ENCODE measurements around the gene DNAI7. TPM values are rescaled to one million over a fixed set of nuclear protein-coding genes. Genes with fewer than 3 reads are reported as not detected.

The DNAI7 gene
- total and polyA plus RNA-seq, 2 of the 8 experiments (the other 6 are each of a cell fraction or from before 2014, with no cell fraction given) = 0.12 to 0.28 TPM

DNA sequence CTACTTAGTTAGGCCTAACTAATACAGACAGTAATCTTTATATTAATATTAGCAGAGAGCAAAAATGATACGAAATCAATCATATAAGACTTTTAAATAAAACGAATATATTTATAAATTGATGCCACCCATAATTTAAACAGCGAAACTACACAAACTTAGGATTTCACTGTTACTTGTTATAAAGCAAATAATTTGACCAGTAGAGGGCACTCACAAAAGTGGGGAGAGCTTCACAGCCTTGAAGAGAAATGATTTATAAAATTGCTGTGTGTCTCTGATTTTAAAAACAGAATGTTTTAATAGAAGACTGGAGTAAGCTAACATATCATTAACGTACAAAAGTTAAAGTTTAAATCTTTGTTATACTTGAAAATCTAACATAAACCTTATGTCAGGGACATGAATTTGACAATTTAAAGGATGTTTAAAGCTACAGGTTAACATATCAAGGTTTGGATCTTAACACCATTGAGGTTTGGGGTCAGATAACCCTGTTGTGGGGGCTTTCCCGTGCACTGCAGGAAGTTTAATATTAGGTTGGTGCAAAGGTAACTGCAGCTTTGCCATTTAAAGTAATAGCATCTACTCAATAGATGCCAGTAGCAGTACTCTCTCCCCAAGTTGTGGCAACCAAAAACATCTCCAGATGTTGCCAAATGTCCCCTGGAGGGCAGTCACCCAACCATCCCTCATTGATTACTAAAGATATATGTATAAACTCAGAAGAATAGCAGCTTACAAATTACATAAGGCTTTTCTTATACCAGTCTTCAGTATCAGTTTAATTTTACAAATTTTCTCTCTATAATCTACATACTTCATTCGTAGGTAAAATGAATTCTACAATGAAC is 46.4 kb upstream of the DNAI7 start:
- H4K91ac ChIP-seq (replicated peaks; ENCODE audit: insufficient read length, low read length) = no peak overlapping the region
- H2BK120ac ChIP-seq (replicated peaks; ENCODE audit: low read depth, low read length) = no peak overlapping the region
- no peak overlapping the region for H3K18ac ChIP-seq (ENCODE audit: extremely low read depth, low read length)
- no peak overlapping the region for H3K9ac ChIP-seq (replicated peaks in 1 of 4; ENCODE audit: extremely low read depth in 1 of 4, low read depth in 3 of 4, low read length in 3 of 4)
- peaks cover 0 to 42% (median 2%) of the 10 kb centered on the region in 4 experiments for H3K36me3 ChIP-seq (ENCODE audit: control insufficient read depth in 2 of 4, insufficient read depth in 4 of 4, low read length in 3 of 4)
- DNase-seq (ENCODE audit: low read depth in 1 of 2, low spot score in 2 of 2) (no peak), FAIRE-seq (no peak)
- H3K4me2 ChIP-seq (ENCODE audit: insufficient read depth in 1 of 2, low read depth in 2 of 2, low read length in 2 of 2) = no peak overlapping the region
- H3K4ac ChIP-seq (replicated peaks; ENCODE audit: insufficient read length, low read depth, low read length) = no peak overlapping the region
- no peaks in the 10 kb centered on the region for H3K4me1 ChIP-seq (replicated peaks in 1 of 4; ENCODE audit: control insufficient read depth in 3 of 4, insufficient read depth in 4 of 4, low read length in 3 of 4)
- no peak overlapping the region for H2AK5ac ChIP-seq (ENCODE audit: low read depth, low read length)
- POLR2A ChIA-PET (ENCODE audit: partially characterized antibody) = interaction anchor here (0.9 to 1.8 kb wide), 3 partner anchors 10 to 146 kb away, joined by 3 to 9 read pairs (median 8); partner anchors contain the start of gene KRAS
- peaks cover 4 to 83% of the 10 kb centered on the region in 2 experiments; a peak in 3 of 4 replicates for H3K79me2 ChIP-seq (ENCODE audit: control insufficient read depth in 1 of 2, insufficient read depth in 2 of 2, low read length in 2 of 2)
- WGBS, 2 experiments (ENCODE audit: extremely low coverage in 1 of 2, insufficient coverage in 1 of 2, insufficient read length in 1 of 2, insufficient replicate concordance in 2 of 2, low coverage in 1 of 2, low lambda C conversion rate in 2 of 2, missing lambda C conversion rate in 1 of 2) = 70% methylated on average over 6 of the region's 6 CpGs; no CpG with 5 or more reads in 1 of the 2 experiments
- CTCF ChIA-PET (ENCODE audit: partially characterized antibody) = interaction anchor here (0.6 to 1.7 kb wide), 23 partner anchors 9 to 312 kb away, joined by 3 to 6 read pairs (median 3); no protein-coding TSS in a partner anchor
- H2BK12ac ChIP-seq (ENCODE audit: low read depth, low read length) = no peak overlapping the region
- H3K27ac ChIP-seq (ENCODE audit: low read depth, low read length) = no peak overlapping the region
- no peak overlapping the region for H3K23ac ChIP-seq (ENCODE audit: insufficient read length)
- no peak overlapping the region for H3K4me3 ChIP-seq (ENCODE audit: extremely low read depth in 1 of 4, insufficient read depth in 2 of 4, low read depth in 3 of 4, low read length in 4 of 4)
- H3K27me3 ChIP-seq (replicated peaks in 1 of 4; ENCODE audit: control insufficient read depth in 3 of 4, extremely low read depth in 1 of 4, insufficient read depth in 3 of 4, low read length in 3 of 4) = no peaks in the 10 kb centered on the region
- H2BK20ac ChIP-seq (ENCODE audit: low read length) = no peak overlapping the region
- H3K9me3 ChIP-seq (ENCODE audit: insufficient read depth in 2 of 2, low read depth in 1 of 2, low read length in 1 of 2) = no peaks in the 10 kb centered on the region
- TF ChIP-seq RAD21 (IDR thresholded peaks at IDR 0.05 in 1 of 2, conservative IDR thresholded peaks at IDR 0.05 in 1 of 2; ENCODE audit: low read depth in 2 of 2, low read length in 2 of 2) = peak; percentile 44 to 51; a peak in 3 of 4 replicates
- TF ChIP-seq, protein P1, sequence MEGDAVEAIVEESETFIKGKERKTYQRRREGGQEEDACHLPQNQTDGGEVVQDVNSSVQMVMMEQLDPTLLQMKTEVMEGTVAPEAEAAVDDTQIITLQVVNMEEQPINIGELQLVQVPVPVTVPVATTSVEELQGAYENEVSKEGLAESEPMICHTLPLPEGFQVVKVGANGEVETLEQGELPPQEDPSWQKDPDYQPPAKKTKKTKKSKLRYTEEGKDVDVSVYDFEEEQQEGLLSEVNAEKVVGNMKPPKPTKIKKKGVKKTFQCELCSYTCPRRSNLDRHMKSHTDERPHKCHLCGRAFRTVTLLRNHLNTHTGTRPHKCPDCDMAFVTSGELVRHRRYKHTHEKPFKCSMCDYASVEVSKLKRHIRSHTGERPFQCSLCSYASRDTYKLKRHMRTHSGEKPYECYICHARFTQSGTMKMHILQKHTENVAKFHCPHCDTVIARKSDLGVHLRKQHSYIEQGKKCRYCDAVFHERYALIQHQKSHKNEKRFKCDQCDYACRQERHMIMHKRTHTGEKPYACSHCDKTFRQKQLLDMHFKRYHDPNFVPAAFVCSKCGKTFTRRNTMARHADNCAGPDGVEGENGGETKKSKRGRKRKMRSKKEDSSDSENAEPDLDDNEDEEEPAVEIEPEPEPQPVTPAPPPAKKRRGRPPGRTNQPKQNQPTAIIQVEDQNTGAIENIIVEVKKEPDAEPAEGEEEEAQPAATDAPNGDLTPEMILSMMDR (IDR thresholded peaks at IDR 0.05; ENCODE audit: control extremely low read depth in 1 of 3, insufficient read depth in 1 of 3, low read depth in 1 of 3, low read length in 3 of 3) = peak in 2 of 3 experiments; percentile 24 to 28; a peak in 2 of 4 replicates
- no peak for TF ChIP-seq SIN3A (conservative IDR thresholded peaks at IDR 0.05 in 1 of 2, IDR thresholded peaks at IDR 0.05 in 1 of 2; ENCODE audit: low read depth in 1 of 2, low read length in 2 of 2)
- H4K5ac ChIP-seq (ENCODE audit: insufficient read length, low read depth, low read length) = no peak overlapping the region
- no peaks in the 10 kb centered on the region for H3K23me2 ChIP-seq (ENCODE audit: low read depth, low read length)
- no peak overlapping the region for H3K14ac ChIP-seq (ENCODE audit: insufficient read length)
- H2AFZ ChIP-seq (ENCODE audit: low read length) = no peak overlapping the region
- H4K8ac ChIP-seq (ENCODE audit: extremely low read depth, insufficient read depth, low read length) = no peak overlapping the region
- no peak overlapping the region for H2BK15ac ChIP-seq (ENCODE audit: low read length)
- peaks cover 0 to 10% of the 10 kb centered on the region in 2 experiments for H4K20me1 ChIP-seq (replicated peaks in 1 of 2; ENCODE audit: control insufficient read depth in 1 of 2, insufficient read depth in 2 of 2, low read length in 2 of 2)
- no peak overlapping the region for H3K56ac ChIP-seq (replicated peaks; ENCODE audit: insufficient read length, low read depth, low read length)
- H3K79me1 ChIP-seq (ENCODE audit: low read depth, low read length) = peaks cover 2% of the 10 kb centered on the region; the same call in 1 of the 2 replicates
- H2BK5ac ChIP-seq (ENCODE audit: low read depth, low read length) = no peak overlapping the region
